Tibial nerve (tissue), 3 donors: Measurements from ENCODE around the gene PSD4.

Source experiments
- POLR2A ChIP-seq, 2 donors: fragments of 450-650 bp; IDR thresholded peaks; one replicate each; pipeline ENCODE4 v1.6.1; 2017; ENCODE audit warnings: antibody characterized with exemption in 2 of 2, mild to moderate bottlenecking in 2 of 2, moderate library complexity in 2 of 2
- TF ChIP-seq, protein P1 (sequence below), 5 experiments: fragments of 200-600 bp in 3 of 5; fragments of 450-650 bp in 2 of 5; sonication (generic) in 3 of 5; IDR thresholded peaks; one replicate each; pipeline ENCODE4 v1.5.1; 2016 to 2019; ENCODE audit warnings: antibody characterized with exemption in 5 of 5, mild to moderate bottlenecking in 3 of 5, moderate library complexity in 2 of 5

- TF ChIP-seq, protein P1, sequence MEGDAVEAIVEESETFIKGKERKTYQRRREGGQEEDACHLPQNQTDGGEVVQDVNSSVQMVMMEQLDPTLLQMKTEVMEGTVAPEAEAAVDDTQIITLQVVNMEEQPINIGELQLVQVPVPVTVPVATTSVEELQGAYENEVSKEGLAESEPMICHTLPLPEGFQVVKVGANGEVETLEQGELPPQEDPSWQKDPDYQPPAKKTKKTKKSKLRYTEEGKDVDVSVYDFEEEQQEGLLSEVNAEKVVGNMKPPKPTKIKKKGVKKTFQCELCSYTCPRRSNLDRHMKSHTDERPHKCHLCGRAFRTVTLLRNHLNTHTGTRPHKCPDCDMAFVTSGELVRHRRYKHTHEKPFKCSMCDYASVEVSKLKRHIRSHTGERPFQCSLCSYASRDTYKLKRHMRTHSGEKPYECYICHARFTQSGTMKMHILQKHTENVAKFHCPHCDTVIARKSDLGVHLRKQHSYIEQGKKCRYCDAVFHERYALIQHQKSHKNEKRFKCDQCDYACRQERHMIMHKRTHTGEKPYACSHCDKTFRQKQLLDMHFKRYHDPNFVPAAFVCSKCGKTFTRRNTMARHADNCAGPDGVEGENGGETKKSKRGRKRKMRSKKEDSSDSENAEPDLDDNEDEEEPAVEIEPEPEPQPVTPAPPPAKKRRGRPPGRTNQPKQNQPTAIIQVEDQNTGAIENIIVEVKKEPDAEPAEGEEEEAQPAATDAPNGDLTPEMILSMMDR (IDR thresholded peaks at IDR 0.05), result no peak
- TF ChIP-seq POLR2A (IDR thresholded peaks at IDR 0.05), result no peak
These were observed 24.1 kb upstream of the PSD4 start for GRCh38 chr2:113149553-113150257.
